Right atrium auricular region (tissue), 2 donors: Measurements from ENCODE around the gene SLC16A7. TPM values are rescaled to one million over a fixed set of nuclear protein-coding genes. Genes with fewer than 3 reads are reported as not detected.

Experiments
- DNase-seq: peaks from one replicate; pipeline ENCODE4 v3.0.0-alpha.2; 2019; ENCODE audit warnings: low spot score
- H3K27ac ChIP-seq, 2 donors: fragments of 200-600 bp; sonication (generic); 1 replicate in 1 of 2; 2 replicates in 1 of 2; pipeline ENCODE4 v1.5.1; 2016 to 2019
- H3K27me3 ChIP-seq, 2 donors: fragments of 200-600 bp; sonication (generic); one replicate each; pipeline versions ENCODE4 v1.5.1 to v1.6.0; 2017 to 2019
- H3K36me3 ChIP-seq: fragments of 200-600 bp; sonication (generic); one replicate; pipeline ENCODE4 v1.5.1; 2016
- H3K4me1 ChIP-seq, 2 donors: fragments of 200-600 bp; sonication (generic); one replicate each; pipeline versions ENCODE4 v1.5.1 to v1.6.0; 2017 to 2019
- H3K4me3 ChIP-seq, 2 donors: fragments of 200-600 bp; sonication (generic); 1 replicate in 1 of 2; 2 replicates in 1 of 2; pipeline ENCODE4 v1.5.1; 2017 to 2019; ENCODE audit warnings: mild to moderate bottlenecking in 1 of 2, moderate library complexity in 1 of 2
- H3K9me3 ChIP-seq, 2 donors: fragments of 200-600 bp; sonication (generic); one replicate each; pipeline ENCODE4 v1.5.1; 2019
- total RNA-seq, 2 donors: library from RNA; depleted of rRNA; stranded (reverse); fragments of >200 nt; gene quantifications; one replicate each; pipeline ENCODE4 v1.1.0, GENCODE V29; 2016
- TF ChIP-seq, protein P1 (sequence below), 2 donors: fragments of 200-600 bp; sonication (generic); IDR thresholded peaks; one replicate each; pipeline ENCODE4 v1.5.1; 2019; ENCODE audit warnings: antibody characterized with exemption in 2 of 2

SLC16A7 gene
- total RNA-seq, 2 donors from 2014 or later = 61.0 to 139 TPM

- H3K27ac ChIP-seq = no peak overlapping the region
- TF ChIP-seq, protein P1, sequence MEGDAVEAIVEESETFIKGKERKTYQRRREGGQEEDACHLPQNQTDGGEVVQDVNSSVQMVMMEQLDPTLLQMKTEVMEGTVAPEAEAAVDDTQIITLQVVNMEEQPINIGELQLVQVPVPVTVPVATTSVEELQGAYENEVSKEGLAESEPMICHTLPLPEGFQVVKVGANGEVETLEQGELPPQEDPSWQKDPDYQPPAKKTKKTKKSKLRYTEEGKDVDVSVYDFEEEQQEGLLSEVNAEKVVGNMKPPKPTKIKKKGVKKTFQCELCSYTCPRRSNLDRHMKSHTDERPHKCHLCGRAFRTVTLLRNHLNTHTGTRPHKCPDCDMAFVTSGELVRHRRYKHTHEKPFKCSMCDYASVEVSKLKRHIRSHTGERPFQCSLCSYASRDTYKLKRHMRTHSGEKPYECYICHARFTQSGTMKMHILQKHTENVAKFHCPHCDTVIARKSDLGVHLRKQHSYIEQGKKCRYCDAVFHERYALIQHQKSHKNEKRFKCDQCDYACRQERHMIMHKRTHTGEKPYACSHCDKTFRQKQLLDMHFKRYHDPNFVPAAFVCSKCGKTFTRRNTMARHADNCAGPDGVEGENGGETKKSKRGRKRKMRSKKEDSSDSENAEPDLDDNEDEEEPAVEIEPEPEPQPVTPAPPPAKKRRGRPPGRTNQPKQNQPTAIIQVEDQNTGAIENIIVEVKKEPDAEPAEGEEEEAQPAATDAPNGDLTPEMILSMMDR (IDR thresholded peaks at IDR 0.05) = no peak
- H3K27me3 ChIP-seq = no peaks in the 10 kb centered on the region
- H3K9me3 ChIP-seq = no peaks in the 10 kb centered on the region
- no peak overlapping the region for H3K4me3 ChIP-seq
- peaks cover 0 to 8% of the 10 kb centered on the region in 2 donors for H3K4me1 ChIP-seq
- DNase-seq = no peak
- no peaks in the 10 kb centered on the region for H3K36me3 ChIP-seq
These were observed 65.2 kb downstream of the SLC16A7 start for GRCh38 chr12:59660921-59661597.

- Histone ChIP-seq H3K4me1 (no peaks in the 10 kb centered on the region), H3K36me3 (no peaks in the 10 kb centered on the region), H3K27me3 (no peaks in the 10 kb centered on the region), H3K9me3 (peaks cover 0 to 5% of the 10 kb centered on the region in 2 donors), H3K4me3 (peak overlapping the region; percentile 14 to 22), H3K27ac (peak overlapping the region; percentile 18 to 65)
- TF ChIP-seq, protein P1 (IDR thresholded peaks at IDR 0.05) = no peak
- DNase-seq = no peak
These were observed 68.7 kb downstream of the SLC16A7 start for GRCh38 chr12:59664495-59664894.

- Histone ChIP-seq H3K4me1 (no peaks in the 10 kb centered on the region), H3K4me3 (peak overlapping the region; percentile 14 to 22), H3K36me3 (no peaks in the 10 kb centered on the region), H3K27me3 (no peaks in the 10 kb centered on the region), H3K9me3 (peaks cover 0 to 5% of the 10 kb centered on the region in 2 donors), H3K27ac (peak overlapping the region; percentile 18 to 65)
- TF ChIP-seq, protein P1 (IDR thresholded peaks at IDR 0.05) = no peak
- DNase-seq = no peak
These were observed 69.9 kb downstream of the SLC16A7 start for GRCh38 chr12:59665701-59666100.

DNA sequence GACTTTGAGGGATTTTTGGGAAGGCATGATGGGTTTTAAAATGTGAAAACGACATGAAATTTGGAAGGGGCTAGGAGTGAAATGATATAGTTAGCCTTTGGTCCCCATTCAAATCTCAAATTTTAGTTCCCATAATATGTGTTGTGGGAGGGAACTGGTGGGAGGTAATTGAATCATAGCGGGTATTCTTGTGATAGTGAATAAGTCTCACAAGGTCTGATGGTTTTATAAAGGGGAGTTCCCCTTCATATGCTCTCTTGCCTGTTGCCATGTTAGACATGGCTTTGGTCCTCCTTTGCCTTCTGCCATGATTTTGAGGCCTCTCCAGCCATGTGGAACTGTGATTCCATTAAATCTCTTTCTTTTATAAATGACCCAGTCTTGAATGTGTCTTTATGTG, 72.8 kb downstream of the SLC16A7 start:
- DNase-seq = no peak
- TF ChIP-seq, protein P1 (IDR thresholded peaks at IDR 0.05) = no peak

DNA sequence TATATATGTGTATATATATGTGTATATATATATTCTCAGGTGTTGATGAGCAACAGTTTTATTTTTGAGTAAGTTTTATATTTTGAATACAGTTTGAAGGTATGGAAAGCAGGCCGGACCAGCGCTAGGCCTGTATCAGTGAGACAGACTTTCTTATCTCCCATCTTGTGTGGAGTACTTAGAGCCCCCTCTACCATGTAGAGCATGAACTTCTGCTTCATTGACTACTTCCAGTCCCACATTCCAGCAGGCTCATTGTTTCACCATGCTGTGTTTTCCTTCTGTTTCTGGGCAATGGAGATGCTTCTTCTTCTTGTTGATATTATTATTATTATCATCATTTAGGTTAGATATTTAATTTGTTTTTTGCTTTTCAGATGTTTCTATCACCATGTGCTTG, 76.4 kb downstream of the SLC16A7 start:
- Histone ChIP-seq H3K27me3 (no peaks in the 10 kb centered on the region), H3K4me3 (no peak overlapping the region), H3K36me3 (no peaks in the 10 kb centered on the region), H3K27ac (no peak overlapping the region), H3K9me3 (peaks cover 0 to 5% of the 10 kb centered on the region in 2 donors), H3K4me1 (no peaks in the 10 kb centered on the region)
- no peak for DNase-seq
- TF ChIP-seq, protein P1 (IDR thresholded peaks at IDR 0.05) = no peak

More for the DNA sequence above, 72.8 kb downstream of the SLC16A7 start:
- H3K27me3 ChIP-seq = no peaks in the 10 kb centered on the region
- H3K4me1 ChIP-seq = no peaks in the 10 kb centered on the region
- no peak overlapping the region for H3K27ac ChIP-seq
- no peak overlapping the region for H3K4me3 ChIP-seq
- no peaks in the 10 kb centered on the region for H3K36me3 ChIP-seq
- peaks cover 0 to 5% of the 10 kb centered on the region in 2 donors for H3K9me3 ChIP-seq

DNA sequence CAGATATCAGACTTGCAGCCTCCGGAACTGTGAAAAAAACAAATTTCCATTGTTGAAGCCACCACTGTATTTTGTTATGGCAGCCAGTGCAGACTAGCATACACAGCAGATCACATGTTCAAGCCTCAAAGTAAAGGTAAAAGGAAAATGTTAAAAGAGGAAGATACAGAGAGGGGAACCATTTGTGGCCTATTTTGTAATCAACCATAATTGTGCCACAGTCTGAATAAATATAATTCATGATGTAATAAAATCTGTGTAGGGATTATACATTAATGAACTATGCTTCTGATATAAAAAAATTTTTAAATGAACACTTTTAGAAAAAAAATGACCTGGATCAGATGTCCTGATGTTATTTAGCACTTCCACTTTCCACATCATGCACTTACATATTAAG, 79.6 kb downstream of the SLC16A7 start:
- no peaks in the 10 kb centered on the region for H3K36me3 ChIP-seq
- H3K9me3 ChIP-seq = no peaks in the 10 kb centered on the region
- H3K4me3 ChIP-seq = no peak overlapping the region
- no peak overlapping the region for H3K27ac ChIP-seq
- H3K4me1 ChIP-seq = no peaks in the 10 kb centered on the region
- H3K27me3 ChIP-seq = no peaks in the 10 kb centered on the region
- DNase-seq = no peak
- TF ChIP-seq, protein P1 (IDR thresholded peaks at IDR 0.05) = no peak
